ENCODE results near the gene NR2F2. TPM values are rescaled to one million over a fixed set of nuclear protein-coding genes. Genes with fewer than 3 reads are reported as not detected.

Gene NR2F2
- total RNA-seq, 1 experiment from 2014 or later, result 11.6 TPM

- no peak for DNase-seq (ENCODE audit: low read depth)
These were observed 22.3 kb downstream of the NR2F2 start for GRCh38 chr15:96352604-96353405.

- DNase-seq (ENCODE audit: low read depth), result no peak
These were observed 23.0 kb downstream of the NR2F2 start for GRCh38 chr15:96353416-96353929.

- DNase-seq (ENCODE audit: low read depth), result peak; percentile 25
These were observed 23.6 kb downstream of the NR2F2 start for GRCh38 chr15:96353930-96354730.

GRCh38 chr15:96354731-96355567 is 24.4 kb downstream of the NR2F2 start:
- DNase-seq (ENCODE audit: low read depth), result peak; percentile 84

- no peak for DNase-seq (ENCODE audit: low read depth)
These were observed 25.2 kb downstream of the NR2F2 start for GRCh38 chr15:96355568-96356187.

GRCh38 chr15:96356494-96357455 is 26.3 kb downstream of the NR2F2 start:
- peak; percentile 81 for DNase-seq (ENCODE audit: low read depth)

- DNase-seq (ENCODE audit: low read depth), result no peak
These were observed 27.7 kb downstream of the NR2F2 start for GRCh38 chr15:96358001-96358801.

GRCh38 chr15:96358821-96359615 is 28.5 kb downstream of the NR2F2 start:
- no peak for DNase-seq (ENCODE audit: low read depth)

GRCh38 chr15:96359616-96360521 is 29.4 kb downstream of the NR2F2 start:
- DNase-seq (ENCODE audit: low read depth), result no peak

GRCh38 chr15:96360581-96361308 is 30.2 kb downstream of the NR2F2 start:
- no peak for DNase-seq (ENCODE audit: low read depth)

GRCh38 chr15:96361309-96362010 is 31.0 kb downstream of the NR2F2 start:
- DNase-seq (ENCODE audit: low read depth), result no peak

GRCh38 chr15:96362011-96362754 is 31.7 kb downstream of the NR2F2 start:
- DNase-seq (ENCODE audit: low read depth), result no peak

GRCh38 chr15:96362755-96363651 is 32.5 kb downstream of the NR2F2 start:
- no peak for DNase-seq (ENCODE audit: low read depth)

GRCh38 chr15:96363707-96364106 is 33.2 kb downstream of the NR2F2 start:
- DNase-seq (ENCODE audit: low read depth), result no peak
